GM18868 (cell line): ENCODE data around the gene NTN5.
A peak's percentile ranks its signal among the peaks of the same experiment; 100 is the strongest.
"Not testable (repeated sequence)": the region's sequence is repeated elsewhere in the genome, so short reads cannot be mapped to it uniquely, and the experiment has no call there.

Experiments used
- ATAC-seq: cut with Tn5 transposase; IDR thresholded peaks from one replicate; pipeline ENCODE4 v1.9.1; 2021; ENCODE audit warnings: mild to moderate bottlenecking, moderate library complexity; ENCODE audit not compliant: unreplicated experiment

The NTN5 gene

DNA sequence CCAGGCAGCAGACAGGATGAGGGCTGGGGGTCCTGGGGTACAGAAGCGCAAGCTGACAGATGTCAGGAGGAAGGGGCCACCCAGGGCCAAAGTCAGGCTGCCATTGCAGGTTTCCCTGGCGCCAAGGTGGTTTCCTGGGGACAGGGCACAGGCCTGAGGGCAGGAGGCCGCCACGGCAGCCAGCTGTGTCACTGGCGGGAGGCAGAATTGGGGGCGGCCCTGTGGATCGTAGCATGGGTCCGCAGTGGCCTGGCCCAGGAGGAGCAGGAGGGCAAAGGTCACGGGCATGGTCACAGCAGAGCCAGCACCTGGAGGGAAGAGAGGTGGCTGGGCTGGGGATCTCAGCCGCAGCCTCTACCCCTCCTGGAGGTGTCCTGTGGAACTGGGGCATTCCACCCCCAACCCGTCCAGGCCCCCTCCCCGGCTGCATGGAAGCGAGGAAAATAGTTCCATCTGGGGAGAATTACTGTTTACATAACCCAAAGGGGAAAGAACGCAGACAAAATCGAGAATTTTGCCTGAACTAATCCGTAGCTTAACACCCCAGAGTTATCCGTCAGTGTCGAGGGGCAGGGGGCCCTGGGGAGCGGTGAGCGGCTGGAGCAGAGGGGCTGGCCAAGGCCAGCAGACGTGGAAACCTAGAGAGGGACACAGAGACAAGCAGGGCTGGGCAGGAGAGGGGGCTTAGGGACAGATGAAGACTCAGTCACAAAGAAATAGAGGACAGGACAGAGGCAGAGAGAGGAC, 1.9 kb downstream of the NTN5 start:
- ATAC-seq: no peak

GRCh38 chr19:48669903-48670668, 2.7 kb downstream of the NTN5 start:
- no peak for ATAC-seq

DNA sequence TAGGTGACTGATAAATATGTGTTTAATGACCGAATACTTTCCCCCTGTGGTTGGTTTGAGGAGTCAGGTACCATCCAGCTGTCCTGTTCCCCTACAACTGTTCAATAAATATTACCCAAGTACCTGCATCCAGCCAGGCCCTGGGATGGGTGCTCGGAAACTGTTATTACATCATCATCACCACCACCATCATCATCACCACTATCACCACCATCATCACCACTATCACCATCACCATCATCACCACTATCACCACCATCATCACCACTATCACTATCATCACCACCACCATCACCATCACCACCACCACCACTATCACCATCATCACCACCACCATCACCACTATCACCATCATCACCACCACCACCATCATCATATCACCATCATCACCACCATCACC, 4.1 kb downstream of the NTN5 start:
- ATAC-seq: no peak

GRCh38 chr19:48668332-48668731, 4.5 kb downstream of the NTN5 start:
- ATAC-seq: no peak

DNA sequence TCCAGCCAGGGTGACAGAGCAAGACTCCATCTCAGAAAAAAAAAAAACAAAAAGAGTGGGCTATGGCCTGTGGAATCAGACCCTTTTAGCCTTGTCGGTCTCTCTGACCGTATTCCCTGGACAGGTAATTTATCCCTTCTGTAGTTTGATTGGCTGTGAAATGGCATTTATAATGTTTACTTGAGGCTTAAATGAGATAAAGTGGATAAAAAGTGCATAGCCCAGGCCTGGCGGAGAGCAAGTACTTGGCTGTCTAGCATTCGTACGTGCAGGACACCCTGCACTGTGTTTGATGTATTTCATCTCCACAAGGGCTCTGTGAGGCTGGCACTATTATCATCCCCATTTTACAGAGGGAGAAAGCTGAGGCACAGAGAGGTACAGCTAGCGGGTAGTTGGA, 7.0 kb downstream of the NTN5 start:
- no peak for ATAC-seq

GRCh38 chr19:48664476-48664875, 8.3 kb downstream of the NTN5 start:
- no peak for ATAC-seq

DNA sequence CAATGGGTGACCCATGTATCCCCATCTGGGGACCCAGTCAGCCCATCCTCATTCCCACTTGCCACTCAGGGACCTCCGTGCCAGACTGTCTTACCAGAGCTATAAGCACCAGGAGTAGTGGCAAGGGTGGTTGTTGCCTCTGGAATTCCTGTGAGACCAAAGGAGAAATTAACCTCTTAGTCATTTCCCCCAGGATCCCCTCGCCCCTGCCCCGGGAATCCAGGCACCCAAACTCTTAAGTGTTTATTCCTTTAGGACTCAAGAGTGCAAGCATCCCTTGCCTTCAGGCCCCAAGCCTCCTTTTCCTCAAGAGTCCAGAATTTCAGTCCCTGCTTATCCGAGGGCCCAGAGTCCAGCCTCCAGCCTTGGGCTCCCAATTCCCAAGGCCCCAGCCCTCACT, 9.2 kb downstream of the NTN5 start:
- no peak for ATAC-seq

- no peak for ATAC-seq
Measured at GRCh38 chr19:48661711-48662090, 11.1 kb downstream of the NTN5 start.

- no peak for ATAC-seq
Measured at GRCh38 chr19:48660852-48661710, 11.7 kb downstream of the NTN5 start.

- ATAC-seq: no peak
Measured at GRCh38 chr19:48659768-48660167, 13.0 kb downstream of the NTN5 start.

DNA sequence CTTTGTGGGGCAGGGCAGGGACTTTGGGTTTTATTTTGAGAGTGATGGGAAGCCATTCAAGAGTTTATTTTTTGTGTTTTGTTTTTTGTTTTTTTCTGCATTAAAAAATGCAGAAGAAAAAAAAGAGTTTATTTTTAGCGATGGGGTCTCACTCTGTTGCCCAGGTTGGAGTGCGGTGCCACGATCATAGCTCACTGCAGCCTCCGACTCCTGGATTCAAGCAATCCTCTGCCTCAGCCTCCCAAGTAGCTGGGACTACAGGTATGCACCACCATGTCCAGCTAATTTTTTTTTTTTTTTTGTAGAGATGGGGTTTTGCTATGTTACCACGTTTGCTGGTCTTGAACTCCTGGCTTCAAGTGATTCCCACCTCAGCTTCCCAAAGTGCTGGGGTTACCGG, 14.3 kb downstream of the NTN5 start:
- no peak for ATAC-seq

DNA sequence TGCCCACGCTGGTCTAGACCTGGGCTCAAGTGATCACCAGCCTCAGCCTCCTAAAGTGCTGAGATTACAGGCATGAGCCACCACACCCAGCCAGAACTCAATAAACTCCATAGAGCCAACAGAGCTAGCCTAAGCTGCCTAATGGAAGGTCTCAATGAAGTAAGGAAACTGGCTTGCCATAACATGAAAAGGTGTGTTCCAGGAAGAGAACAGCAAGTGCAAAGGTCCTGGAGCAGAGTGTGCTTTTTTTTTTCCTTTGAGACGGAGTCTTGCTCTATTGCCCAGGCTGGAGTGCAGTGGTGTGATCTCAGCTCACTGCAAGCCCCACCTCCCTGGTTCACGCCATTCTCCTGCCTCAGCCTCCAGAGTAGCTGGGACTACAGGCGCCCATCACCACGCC, 15.0 kb downstream of the NTN5 start:
- not testable (repeated sequence) for ATAC-seq

GRCh38 chr19:48656840-48657474, 15.9 kb downstream of the NTN5 start:
- ATAC-seq: no peak

DNA sequence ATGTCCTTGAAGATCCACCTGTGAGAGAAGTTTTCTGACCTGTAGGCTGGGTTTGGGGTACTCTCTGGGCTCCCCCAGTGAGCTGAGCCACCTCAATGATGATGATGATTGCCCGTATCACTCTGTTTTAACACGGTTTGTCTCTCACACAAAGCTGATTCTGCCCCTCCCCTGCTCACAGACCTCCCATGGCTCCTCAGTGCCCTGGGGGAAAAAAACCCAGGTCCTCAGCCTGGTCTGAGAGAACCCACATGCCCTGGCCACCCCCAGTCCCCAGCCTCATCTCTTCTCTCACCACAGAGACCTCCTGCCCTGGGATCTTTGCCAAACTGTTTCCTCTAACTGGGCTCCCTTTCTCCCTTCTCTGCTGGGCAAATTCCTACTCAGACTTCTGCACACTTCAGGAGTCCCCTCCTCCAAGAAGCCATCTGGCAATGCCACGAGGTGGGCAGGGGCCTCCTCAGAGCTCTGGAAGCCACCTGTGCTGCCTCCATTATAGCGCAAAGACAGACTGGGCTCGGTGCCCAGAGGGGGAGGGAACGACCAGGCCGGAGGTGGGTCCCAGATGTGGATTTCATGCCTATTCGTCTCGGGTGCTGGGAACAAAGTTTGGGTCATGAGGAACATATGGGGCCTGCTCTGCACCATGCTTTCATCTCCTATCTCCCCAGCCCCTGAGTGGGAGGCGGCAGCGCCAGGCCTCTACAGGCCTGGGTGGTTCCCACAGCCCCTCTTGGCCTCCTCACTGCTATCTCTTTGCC, 18.3 kb downstream of the NTN5 start:
- ATAC-seq: no peak

- ATAC-seq: no peak
Measured at GRCh38 chr19:48651683-48652048, 21.2 kb downstream of the NTN5 start.

GRCh38 chr19:48650974-48651682, 21.7 kb downstream of the NTN5 start:
- no peak for ATAC-seq

DNA sequence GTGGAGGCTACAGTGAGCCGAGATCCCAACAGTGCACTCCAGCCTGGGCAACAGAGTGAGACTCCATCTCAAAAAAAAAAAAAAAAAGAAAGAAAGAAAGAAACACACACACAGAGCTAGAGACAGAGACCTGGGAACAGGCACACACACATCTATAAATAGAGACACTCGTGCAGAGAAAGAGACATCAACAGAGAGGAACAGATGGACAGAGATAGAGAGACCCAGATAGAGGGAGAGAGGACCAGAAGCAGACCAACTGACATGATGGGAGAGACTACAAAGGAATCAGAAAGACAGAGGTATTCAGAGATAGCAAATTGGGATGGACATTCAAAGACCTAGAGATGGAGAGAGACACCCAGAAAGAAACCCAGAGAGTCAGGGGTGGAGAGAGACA, 24.7 kb downstream of the NTN5 start:
- ATAC-seq: no peak

GRCh38 chr19:48646722-48647216, 26.0 kb downstream of the NTN5 start:
- no peak for ATAC-seq

DNA sequence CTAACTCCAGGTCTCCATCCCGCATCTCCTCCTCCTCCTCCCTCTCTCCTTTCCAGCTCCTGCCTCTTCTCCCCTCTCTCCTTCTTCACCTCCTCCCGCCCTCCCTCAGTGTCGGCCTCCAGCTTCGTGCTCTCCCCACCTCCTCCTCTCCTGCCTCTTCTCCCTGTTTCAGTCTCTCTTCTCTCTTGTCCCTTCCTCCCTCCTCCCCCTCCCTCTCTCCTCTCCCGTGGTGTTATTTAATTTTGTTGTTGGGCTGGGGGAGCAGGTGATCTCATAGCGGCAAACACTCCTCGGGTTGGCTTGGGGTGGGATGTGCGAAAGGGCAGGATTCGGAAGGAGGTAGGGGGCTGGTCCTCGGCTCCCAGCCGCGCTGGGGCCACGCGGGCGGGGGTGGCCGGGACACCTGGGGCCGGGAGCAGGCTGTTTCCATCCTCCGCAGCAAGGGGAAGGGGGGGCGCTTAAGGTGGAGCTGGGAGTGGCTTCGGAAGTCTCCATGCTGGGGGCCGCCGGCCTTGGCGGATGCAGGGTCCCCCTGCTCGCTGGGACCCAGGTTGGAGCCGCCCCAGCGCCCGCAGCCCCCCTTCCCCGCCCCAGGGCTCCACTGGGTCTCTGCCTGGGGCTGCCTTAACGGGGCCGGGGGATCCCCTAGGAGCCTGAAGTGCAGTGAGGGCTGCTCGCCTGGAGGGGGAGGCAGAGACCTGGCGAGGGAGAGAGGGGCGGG, 26.7 kb downstream of the NTN5 start, which contains the start of gene CA11:
CA11 (minus strand) TSS at position 187 of the 721 bp plus-strand sequence. CDS start 555 bp downstream, outside the sequence.
- ATAC-seq: peak; percentile 84
